Measurements from ENCODE around the gene LENG8.

DNA sequence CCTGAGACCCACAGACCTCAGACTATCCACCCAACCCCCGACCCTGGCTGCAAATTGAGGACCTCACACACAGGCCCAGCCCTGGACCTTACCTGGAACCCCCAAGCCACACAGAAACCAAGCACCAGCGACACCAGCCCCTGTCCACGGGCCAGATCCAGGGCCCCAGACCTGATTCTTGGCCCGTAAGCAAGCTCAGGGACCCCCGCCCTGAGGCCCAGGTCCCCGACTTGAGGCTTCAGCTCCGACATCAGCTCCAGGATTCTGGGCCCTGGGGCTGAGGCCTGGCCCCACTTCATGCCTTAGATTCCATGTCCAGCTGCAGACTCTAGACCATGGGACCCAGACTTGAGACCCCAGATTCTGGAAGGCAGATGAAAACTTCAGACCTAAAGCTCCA, 27.5 kb upstream of the LENG8 start:
- TF ChIP-seq POLR2AphosphoS5 (IDR thresholded peaks at IDR 0.05; ENCODE audit: low read depth, low read length) (no peak), POLR2A (IDR thresholded peaks at IDR 0.05; ENCODE audit: low read depth, low read length) (no peak)
